GM18498 (cell line): ENCODE data around the gene SRC.
A peak's percentile ranks its signal among the peaks of the same experiment; 100 is the strongest.

Experiments
- ATAC-seq: cut with Tn5 transposase; IDR thresholded peaks from one replicate; pipeline ENCODE4 v1.9.1; 2021; ENCODE audit warnings: mild to moderate bottlenecking, moderate library complexity; ENCODE audit not compliant: unreplicated experiment

The SRC gene

GRCh38 chr20:37379967-37380828, 34.3 kb downstream of the SRC start:
- no peak for ATAC-seq

- no peak for ATAC-seq
These were observed 35.1 kb downstream of the SRC start for GRCh38 chr20:37380864-37381579.

GRCh38 chr20:37381621-37382471, 35.9 kb downstream of the SRC start:
- ATAC-seq: no peak

- ATAC-seq: no peak
These were observed 36.7 kb downstream of the SRC start for GRCh38 chr20:37382482-37383120.

GRCh38 chr20:37383229-37383989, 37.5 kb downstream of the SRC start:
- no peak for ATAC-seq

- ATAC-seq: peak; percentile 71
These were observed 38.8 kb downstream of the SRC start for GRCh38 chr20:37384683-37385174.

- ATAC-seq: no peak
These were observed 39.2 kb downstream of the SRC start for GRCh38 chr20:37385176-37385575.

- no peak for ATAC-seq
These were observed 39.9 kb downstream of the SRC start for GRCh38 chr20:37385659-37386504.

GRCh38 chr20:37386505-37387251, 40.7 kb downstream of the SRC start:
- no peak for ATAC-seq

- no peak for ATAC-seq
These were observed 41.8 kb downstream of the SRC start for GRCh38 chr20:37387519-37388269.

- no peak for ATAC-seq
These were observed 42.9 kb downstream of the SRC start for GRCh38 chr20:37388831-37389230.

- no peak for ATAC-seq
These were observed 43.4 kb downstream of the SRC start for GRCh38 chr20:37389241-37389747.

GRCh38 chr20:37389844-37390275, 43.9 kb downstream of the SRC start:
- ATAC-seq: no peak

GRCh38 chr20:37390503-37390890, 44.6 kb downstream of the SRC start:
- no peak for ATAC-seq

GRCh38 chr20:37390891-37391525, 45.1 kb downstream of the SRC start:
- no peak for ATAC-seq

- no peak for ATAC-seq
These were observed 46.7 kb downstream of the SRC start for GRCh38 chr20:37392441-37393195.
